Lower leg skin (tissue), 3 donors: ENCODE data around the gene CDHR4.

Experiments
- CTCF ChIP-seq, 3 donors: fragments of 450-650 bp; IDR thresholded peaks; one replicate each; pipeline ENCODE4 v1.5.1; 2016; ENCODE audit warnings: antibody characterized with exemption in 3 of 3, mild to moderate bottlenecking in 3 of 3, moderate library complexity in 2 of 3
- POLR2A ChIP-seq, 2 donors: fragments of 450-650 bp; IDR thresholded peaks; one replicate each; pipeline ENCODE4 v1.6.1; 2016 to 2017; ENCODE audit warnings: antibody characterized with exemption in 2 of 2, mild to moderate bottlenecking in 1 of 2, moderate library complexity in 1 of 2

- TF ChIP-seq CTCF (IDR thresholded peaks at IDR 0.05) (no peak), POLR2A (IDR thresholded peaks at IDR 0.05) (no peak)
These were observed 42.5 kb downstream of the CDHR4 start for GRCh38 chr3:49757197-49757596.
